SU-DHL-6 (cell line): Measurements from ENCODE around the gene ARHGEF18.

Experiments used
- H2AFZ ChIP-seq: fragments of 200-600 bp; sonication (generic); 2 replicates; pipeline ENCODE4 v1.6.1; 2014; ENCODE audit warnings: low read depth, mild to moderate bottlenecking, moderate library complexity, mixed read lengths, antibody characterized with exemption, low read length; ENCODE audit not compliant: severe bottlenecking
- H3F3A ChIP-seq: fragments of 200-600 bp; shearing (Covaris generic); 2 replicates; pipeline ENCODE4 v1.6.0; 2016; ENCODE audit warnings: antibody characterized with exemption, mild to moderate bottlenecking; ENCODE audit not compliant: insufficient read depth
- H3K27ac ChIP-seq: fragments of 200-600 bp; sonication (generic); 2 replicates; pipeline ENCODE4 v1.5.1; 2016; ENCODE audit warnings: low read depth, mild to moderate bottlenecking, low read length, moderate library complexity, mixed read lengths
- H3K27me3 ChIP-seq: fragments of 200-600 bp; sonication (generic), shearing (Covaris generic); 2 replicates; pipeline ENCODE4 v1.6.0; 2014; ENCODE audit warnings: mild to moderate bottlenecking, low read length
- H3K36me3 ChIP-seq: fragments of 200-600 bp; sonication (generic); 2 replicates; pipeline ENCODE4 v1.6.1; 2014; ENCODE audit warnings: mild to moderate bottlenecking, low read length, mixed read lengths
- H3K4me2 ChIP-seq: fragments of 300-600, 200-600 bp; shearing (Covaris generic), sonication (generic); 2 replicates; pipeline ENCODE4 v1.6.0; 2014; ENCODE audit warnings: low read length, low read depth, mild to moderate bottlenecking; ENCODE audit not compliant: poor library complexity, severe bottlenecking
- H3K4me3 ChIP-seq: fragments of 200-600 bp; sonication (generic); 2 replicates; pipeline ENCODE4 v1.5.1; 2014; ENCODE audit warnings: antibody characterized with exemption, low read length, mild to moderate bottlenecking, mixed read lengths; ENCODE audit not compliant: insufficient read depth, poor library complexity, severe bottlenecking
- H3K79me2 ChIP-seq: fragments of 200-600 bp; sonication (generic); 2 replicates; pipeline ENCODE4 v1.6.1; 2014; ENCODE audit warnings: mild to moderate bottlenecking, low read length, moderate library complexity; ENCODE audit not compliant: insufficient read depth
- H3K9ac ChIP-seq: fragments of 200-600 bp; sonication (generic); 2 replicates; pipeline ENCODE4 v1.7.0; 2014; ENCODE audit warnings: mild to moderate bottlenecking, low read length
- H3K9me2 ChIP-seq: fragments of 200-600 bp; sonication (generic); replicated peaks from 2 replicates; pipeline ENCODE4 v1.6.1; 2014; ENCODE audit warnings: low read length; ENCODE audit not compliant: insufficient read depth
- H3K9me3 ChIP-seq: fragments of 200-600 bp; sonication (generic); 2 replicates; pipeline ENCODE4 v1.6.1; 2014; ENCODE audit warnings: low read length, mixed read lengths; ENCODE audit not compliant: insufficient read depth
- H4K20me1 ChIP-seq: fragments of 200-600 bp; sonication (generic); 2 replicates; pipeline ENCODE4 v1.6.1; 2014; ENCODE audit warnings: low read depth, mild to moderate bottlenecking, antibody characterized with exemption, low read length, moderate library complexity, mixed read lengths
- EZH2phosphoT487 ChIP-seq: fragments of 200-600 bp; sonication (generic), shearing (Covaris generic); conservative IDR thresholded peaks from 2 replicates; pipeline ENCODE4 v1.6.1; 2018; ENCODE audit warnings: mild to moderate bottlenecking, antibody characterized with exemption, low read length, moderate library complexity, mixed read lengths
- TF ChIP-seq, protein P1 (sequence below): fragments of 200-600 bp; sonication (generic); IDR thresholded peaks from one replicate; pipeline ENCODE4 v1.5.1; 2017; ENCODE audit warnings: antibody characterized with exemption, mild to moderate bottlenecking, low read length, moderate library complexity; ENCODE audit not compliant: insufficient read depth, poor library complexity, severe bottlenecking

ARHGEF18 gene

DNA sequence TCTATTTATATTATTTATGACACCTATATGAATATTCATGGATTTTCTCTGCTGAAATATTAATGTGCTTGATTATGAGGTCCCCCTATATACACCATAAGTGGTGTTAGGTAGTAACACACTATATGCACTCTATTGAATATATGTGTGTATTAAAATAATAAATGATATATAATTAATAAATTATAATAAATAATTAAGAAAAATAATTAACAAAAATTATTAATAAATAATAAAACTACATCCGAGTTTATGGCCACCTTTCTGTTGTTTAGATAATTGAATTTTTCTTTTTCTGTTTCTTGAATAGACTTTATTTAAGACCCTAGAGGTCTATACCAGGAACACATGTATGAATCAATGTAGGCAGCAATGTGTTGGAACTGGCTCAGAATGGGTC is 20.9 kb upstream of the ARHGEF18 start:
- no peak for TF ChIP-seq EZH2phosphoT487
- TF ChIP-seq, protein P1, sequence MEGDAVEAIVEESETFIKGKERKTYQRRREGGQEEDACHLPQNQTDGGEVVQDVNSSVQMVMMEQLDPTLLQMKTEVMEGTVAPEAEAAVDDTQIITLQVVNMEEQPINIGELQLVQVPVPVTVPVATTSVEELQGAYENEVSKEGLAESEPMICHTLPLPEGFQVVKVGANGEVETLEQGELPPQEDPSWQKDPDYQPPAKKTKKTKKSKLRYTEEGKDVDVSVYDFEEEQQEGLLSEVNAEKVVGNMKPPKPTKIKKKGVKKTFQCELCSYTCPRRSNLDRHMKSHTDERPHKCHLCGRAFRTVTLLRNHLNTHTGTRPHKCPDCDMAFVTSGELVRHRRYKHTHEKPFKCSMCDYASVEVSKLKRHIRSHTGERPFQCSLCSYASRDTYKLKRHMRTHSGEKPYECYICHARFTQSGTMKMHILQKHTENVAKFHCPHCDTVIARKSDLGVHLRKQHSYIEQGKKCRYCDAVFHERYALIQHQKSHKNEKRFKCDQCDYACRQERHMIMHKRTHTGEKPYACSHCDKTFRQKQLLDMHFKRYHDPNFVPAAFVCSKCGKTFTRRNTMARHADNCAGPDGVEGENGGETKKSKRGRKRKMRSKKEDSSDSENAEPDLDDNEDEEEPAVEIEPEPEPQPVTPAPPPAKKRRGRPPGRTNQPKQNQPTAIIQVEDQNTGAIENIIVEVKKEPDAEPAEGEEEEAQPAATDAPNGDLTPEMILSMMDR = no peak
- Histone ChIP-seq H3K4me2 (peak overlapping the region; percentile 30), H3K27me3 (no peaks in the 10 kb centered on the region), H4K20me1 (no peaks in the 10 kb centered on the region), H3K9ac (peak overlapping the region; percentile 23; the same call in 1 of the 2 replicates), H2AFZ (peak overlapping the region; percentile 14), H3K4me3 (no peak overlapping the region), H3K9me2 (no peaks in the 10 kb centered on the region), H3K27ac (peak overlapping the region; percentile 57), H3K9me3 (no peaks in the 10 kb centered on the region; the same call in 1 of the 2 replicates), H3K36me3 (no peaks in the 10 kb centered on the region), H3K79me2 (no peaks in the 10 kb centered on the region), H3F3A (peaks cover 41% of the 10 kb centered on the region; the same call in 1 of the 2 replicates)

DNA sequence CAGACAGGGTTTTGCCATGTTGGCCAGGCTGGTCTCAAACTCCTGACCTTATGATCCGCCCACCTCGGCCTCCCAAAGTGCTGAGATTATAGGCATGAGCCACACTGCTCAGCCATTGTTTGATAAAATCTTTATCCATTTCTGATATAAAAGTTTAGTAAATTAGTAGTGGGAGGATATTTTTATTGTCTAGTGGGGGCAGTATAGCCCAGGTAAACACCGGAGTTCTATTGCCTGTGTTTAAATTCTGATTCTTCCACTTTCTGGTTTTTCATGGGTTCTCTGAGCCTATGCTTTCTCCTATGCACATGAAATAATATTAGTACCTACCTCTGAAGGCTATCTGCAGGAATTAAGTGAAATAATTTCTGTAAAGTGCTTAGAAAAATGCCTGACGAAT is 20.1 kb upstream of the ARHGEF18 start:
- Histone ChIP-seq H3K36me3 (no peaks in the 10 kb centered on the region), H3K4me2 (peak overlapping the region; percentile 30)

DNA sequence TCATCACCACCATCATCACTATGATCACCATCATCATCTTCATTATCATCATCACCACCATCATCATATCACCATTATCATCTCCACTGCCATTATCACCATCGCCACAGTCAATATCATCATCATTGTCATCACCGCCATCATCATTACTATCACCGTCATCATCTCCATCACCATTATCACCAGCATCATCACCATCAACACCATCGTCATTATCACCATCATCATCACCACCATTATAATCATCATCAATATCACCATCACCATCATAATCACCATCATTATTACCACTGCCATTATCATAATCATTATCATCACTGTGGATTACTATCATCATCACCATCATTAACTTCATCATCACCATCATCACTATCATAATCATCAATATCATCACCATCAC is 17.3 kb upstream of the ARHGEF18 start:
- H3F3A ChIP-seq = peaks cover 42% of the 10 kb centered on the region; the same call in 1 of the 2 replicates

More for the DNA sequence above, 20.1 kb upstream of the ARHGEF18 start:
- no peaks in the 10 kb centered on the region for H3K27me3 ChIP-seq
- peak overlapping the region; percentile 14 for H2AFZ ChIP-seq
- H3K27ac ChIP-seq = peak overlapping the region; percentile 57
- H3K79me2 ChIP-seq = no peaks in the 10 kb centered on the region
- no peaks in the 10 kb centered on the region for H4K20me1 ChIP-seq
- H3K4me3 ChIP-seq = no peak overlapping the region
- peaks cover 38% of the 10 kb centered on the region; the same call in 1 of the 2 replicates for H3F3A ChIP-seq
- no peak for TF ChIP-seq EZH2phosphoT487
- TF ChIP-seq, protein P1 = peak; percentile 39
- no peaks in the 10 kb centered on the region for H3K9me2 ChIP-seq
- H3K9me3 ChIP-seq = no peaks in the 10 kb centered on the region; the same call in 1 of the 2 replicates
- H3K9ac ChIP-seq = peak overlapping the region; percentile 23; the same call in 1 of the 2 replicates

More for the DNA sequence above, 17.3 kb upstream of the ARHGEF18 start:
- no peak overlapping the region for H3K27ac ChIP-seq
- no peaks in the 10 kb centered on the region for H4K20me1 ChIP-seq
- H3K9me3 ChIP-seq = no peaks in the 10 kb centered on the region; the same call in 1 of the 2 replicates
- TF ChIP-seq, protein P1 = no peak
- no peak for TF ChIP-seq EZH2phosphoT487
- no peak overlapping the region for H3K9ac ChIP-seq
- no peaks in the 10 kb centered on the region for H3K9me2 ChIP-seq
- no peak overlapping the region for H2AFZ ChIP-seq
- no peaks in the 10 kb centered on the region for H3K79me2 ChIP-seq
- H3K4me3 ChIP-seq = no peak overlapping the region
- no peak overlapping the region for H3K4me2 ChIP-seq
- no peaks in the 10 kb centered on the region for H3K27me3 ChIP-seq
- H3K36me3 ChIP-seq = no peaks in the 10 kb centered on the region
